Omental fat pad (tissue), 4 donors: ENCODE data around the gene KNDC1. TPM values are rescaled to one million over a fixed set of nuclear protein-coding genes. Genes with fewer than 3 reads are reported as not detected.

Experiments
- ATAC-seq: fragments of 150-250 bp; one replicate; pipeline ENCODE4 v1.9.1; 2016; ENCODE audit warnings: mild to moderate bottlenecking, moderate library complexity; ENCODE audit not compliant: low FRiP score
- DNase-seq: peaks from one replicate; pipeline ENCODE4 v3.0.0-alpha.2; 2019; ENCODE audit warnings: low spot score
- total RNA-seq, 4 donors: library from RNA; depleted of rRNA; stranded (reverse); fragments of >200 nt; gene quantifications; one replicate each; pipeline ENCODE4 v1.1.0, GENCODE V29; 2016
- TF ChIP-seq, protein P1 (sequence below), 3 donors: fragments of 450-650 bp; IDR thresholded peaks; one replicate each; pipeline ENCODE4 v1.5.1; 2016 to 2017; ENCODE audit warnings: antibody characterized with exemption in 3 of 3, mild to moderate bottlenecking in 3 of 3, moderate library complexity in 2 of 3

The KNDC1 gene
- total RNA-seq, 4 donors from 2014 or later: 0.16 to 7.7 (median 1.7) TPM

DNA sequence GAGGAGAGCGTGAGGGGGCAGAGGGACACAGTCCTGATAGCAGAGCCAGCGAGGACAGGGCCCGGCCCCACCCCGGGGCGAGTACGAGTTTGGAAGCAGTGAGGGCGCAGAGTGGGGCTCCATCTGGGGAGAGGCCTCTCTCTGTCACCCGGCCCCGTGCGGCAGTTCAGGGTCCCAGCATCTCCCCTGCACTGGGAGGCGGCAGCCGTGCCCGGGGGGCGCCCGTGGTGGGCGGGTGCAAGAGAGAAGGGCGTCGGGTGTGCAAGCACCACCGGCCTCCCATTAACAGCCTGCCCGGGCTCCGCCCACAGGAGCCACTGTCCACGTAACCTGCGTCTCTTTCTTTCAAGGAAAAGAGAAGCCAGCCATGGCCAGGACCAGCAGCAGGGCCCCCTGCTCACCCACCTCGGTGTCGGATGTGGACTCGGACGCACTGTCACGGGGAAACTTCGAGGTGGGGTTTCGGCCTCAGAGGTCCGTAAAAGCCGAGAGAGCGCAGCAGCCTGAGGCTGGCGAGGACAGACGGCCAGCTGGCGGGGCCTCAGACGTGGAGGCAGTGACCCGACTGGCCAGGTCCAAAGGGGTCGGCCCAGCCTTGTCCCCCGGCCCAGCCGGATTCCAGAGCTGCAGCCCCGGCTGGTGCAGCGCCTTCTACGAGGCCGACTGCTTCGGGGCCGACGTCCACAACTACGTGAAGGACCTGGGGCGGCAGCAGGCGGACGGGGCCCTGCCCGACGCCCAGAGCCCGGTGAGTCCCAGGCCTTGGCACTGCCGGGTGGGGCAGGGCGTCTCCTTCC lies 41.3 kb downstream of the KNDC1 start:
- no peak for ATAC-seq
- no peak for DNase-seq
- TF ChIP-seq, protein P1, sequence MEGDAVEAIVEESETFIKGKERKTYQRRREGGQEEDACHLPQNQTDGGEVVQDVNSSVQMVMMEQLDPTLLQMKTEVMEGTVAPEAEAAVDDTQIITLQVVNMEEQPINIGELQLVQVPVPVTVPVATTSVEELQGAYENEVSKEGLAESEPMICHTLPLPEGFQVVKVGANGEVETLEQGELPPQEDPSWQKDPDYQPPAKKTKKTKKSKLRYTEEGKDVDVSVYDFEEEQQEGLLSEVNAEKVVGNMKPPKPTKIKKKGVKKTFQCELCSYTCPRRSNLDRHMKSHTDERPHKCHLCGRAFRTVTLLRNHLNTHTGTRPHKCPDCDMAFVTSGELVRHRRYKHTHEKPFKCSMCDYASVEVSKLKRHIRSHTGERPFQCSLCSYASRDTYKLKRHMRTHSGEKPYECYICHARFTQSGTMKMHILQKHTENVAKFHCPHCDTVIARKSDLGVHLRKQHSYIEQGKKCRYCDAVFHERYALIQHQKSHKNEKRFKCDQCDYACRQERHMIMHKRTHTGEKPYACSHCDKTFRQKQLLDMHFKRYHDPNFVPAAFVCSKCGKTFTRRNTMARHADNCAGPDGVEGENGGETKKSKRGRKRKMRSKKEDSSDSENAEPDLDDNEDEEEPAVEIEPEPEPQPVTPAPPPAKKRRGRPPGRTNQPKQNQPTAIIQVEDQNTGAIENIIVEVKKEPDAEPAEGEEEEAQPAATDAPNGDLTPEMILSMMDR (IDR thresholded peaks at IDR 0.05): no peak

DNA sequence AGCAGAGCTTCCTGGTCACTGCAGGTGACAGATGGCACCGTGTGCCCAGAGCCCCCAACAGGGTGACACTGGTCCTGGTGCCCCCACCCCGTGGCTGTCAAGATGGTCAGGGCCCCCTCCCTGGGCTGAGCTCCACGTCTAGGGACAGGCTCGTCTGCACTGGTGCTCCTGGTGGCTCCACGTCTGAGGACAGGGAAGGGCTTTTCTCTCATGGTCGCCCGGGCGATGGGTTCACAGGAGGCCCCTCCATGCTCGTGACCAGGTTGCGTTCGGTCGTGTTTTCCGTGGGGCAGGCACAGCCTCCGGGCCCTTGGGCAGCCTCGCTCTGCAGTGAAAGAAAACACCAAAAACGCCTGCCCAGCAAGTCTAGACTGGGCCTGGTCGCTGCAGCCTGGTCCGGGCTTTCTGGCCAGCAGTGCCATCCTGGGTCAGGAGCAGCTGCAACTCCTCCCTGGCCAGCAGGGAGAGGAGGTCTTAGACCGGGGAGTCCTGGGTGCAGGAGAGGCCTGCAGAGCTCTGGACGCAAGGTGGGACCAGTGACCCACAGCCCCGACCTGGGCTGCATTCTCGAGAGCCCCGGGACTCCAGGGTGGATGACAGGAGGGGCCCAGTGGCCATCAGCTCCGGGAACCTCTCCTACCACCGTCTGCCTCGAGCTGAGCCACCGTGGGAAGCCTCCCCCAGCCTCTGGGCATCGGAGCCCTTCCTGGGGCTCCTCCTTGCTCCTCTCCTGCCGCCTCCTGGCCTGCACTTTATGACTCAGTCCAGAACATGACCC lies 42.1 kb downstream of the KNDC1 start:
- TF ChIP-seq, protein P1 (IDR thresholded peaks at IDR 0.05): no peak
- ATAC-seq (no peak), DNase-seq (no peak)

DNA sequence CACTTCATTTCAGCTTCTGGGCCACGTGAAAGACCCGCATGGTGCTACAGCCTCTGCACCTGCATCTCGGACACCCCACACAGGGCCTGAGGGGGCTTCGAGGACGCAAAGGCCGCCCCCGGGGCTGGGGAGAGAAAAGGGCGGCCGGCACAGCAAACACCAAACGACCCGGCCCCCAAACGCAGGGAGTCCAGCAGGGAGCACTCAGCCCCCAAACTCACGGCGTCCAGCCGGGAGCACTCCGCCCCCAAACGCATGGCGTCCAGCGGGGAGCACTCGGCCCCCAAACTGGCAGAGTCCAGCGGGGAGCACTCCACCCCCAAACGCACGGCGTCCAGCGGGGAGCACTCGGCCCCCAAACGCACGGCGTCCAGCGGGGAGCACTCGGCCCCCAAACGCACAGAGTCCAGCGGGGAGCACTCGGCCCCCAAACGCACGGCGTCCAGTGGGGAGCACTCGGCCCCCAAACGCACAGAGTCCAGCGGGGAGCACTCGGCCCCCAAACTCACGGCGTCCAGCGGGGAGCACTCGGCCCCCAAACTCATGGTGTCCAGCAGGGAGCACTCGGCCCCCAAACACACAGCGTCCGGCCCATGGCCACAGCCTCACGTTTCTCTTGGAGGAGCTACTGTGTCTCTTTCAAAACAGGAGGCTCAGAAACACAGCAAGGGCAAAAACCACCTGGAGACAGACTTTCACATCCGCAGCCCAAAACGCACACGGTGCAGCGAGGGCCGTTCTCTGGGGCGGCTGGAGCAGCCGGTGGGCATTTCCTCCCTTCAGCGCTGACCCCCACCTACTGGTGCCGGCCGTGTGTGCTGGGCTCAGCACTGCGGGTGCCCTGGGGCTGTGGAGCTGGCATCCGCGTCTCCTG lies 43.0 kb downstream of the KNDC1 start:
- TF ChIP-seq, protein P1 (IDR thresholded peaks at IDR 0.05): no peak
- no peak for ATAC-seq
- DNase-seq: no peak

DNA sequence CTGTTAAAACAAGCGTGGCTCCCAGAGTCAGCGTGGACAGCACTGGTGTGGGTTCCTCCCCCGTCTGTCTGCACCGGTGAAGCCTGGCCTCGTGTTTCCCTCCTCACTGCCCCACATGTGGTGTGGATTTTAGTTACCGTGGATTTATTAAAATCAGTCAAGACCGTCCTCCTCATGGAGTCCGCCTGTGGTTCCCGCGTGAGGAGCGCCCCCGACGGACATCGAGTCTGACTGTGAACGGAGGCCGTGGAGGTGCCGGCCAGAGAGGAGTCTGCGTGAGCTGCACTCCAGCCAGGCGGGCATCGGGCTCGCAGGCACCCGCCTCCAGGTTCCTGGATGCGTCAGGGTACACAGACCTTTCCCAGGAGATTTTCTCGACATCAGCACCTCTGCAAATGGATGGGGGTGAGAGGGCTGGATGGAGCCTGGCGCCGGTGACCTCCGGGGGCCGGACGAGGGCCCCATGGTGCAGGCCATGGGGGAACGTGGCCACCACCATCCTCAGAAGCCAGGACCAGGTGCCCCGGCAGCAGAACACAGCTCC lies 43.7 kb downstream of the KNDC1 start:
- TF ChIP-seq, protein P1 (IDR thresholded peaks at IDR 0.05): no peak
- DNase-seq (no peak), ATAC-seq (no peak)

DNA sequence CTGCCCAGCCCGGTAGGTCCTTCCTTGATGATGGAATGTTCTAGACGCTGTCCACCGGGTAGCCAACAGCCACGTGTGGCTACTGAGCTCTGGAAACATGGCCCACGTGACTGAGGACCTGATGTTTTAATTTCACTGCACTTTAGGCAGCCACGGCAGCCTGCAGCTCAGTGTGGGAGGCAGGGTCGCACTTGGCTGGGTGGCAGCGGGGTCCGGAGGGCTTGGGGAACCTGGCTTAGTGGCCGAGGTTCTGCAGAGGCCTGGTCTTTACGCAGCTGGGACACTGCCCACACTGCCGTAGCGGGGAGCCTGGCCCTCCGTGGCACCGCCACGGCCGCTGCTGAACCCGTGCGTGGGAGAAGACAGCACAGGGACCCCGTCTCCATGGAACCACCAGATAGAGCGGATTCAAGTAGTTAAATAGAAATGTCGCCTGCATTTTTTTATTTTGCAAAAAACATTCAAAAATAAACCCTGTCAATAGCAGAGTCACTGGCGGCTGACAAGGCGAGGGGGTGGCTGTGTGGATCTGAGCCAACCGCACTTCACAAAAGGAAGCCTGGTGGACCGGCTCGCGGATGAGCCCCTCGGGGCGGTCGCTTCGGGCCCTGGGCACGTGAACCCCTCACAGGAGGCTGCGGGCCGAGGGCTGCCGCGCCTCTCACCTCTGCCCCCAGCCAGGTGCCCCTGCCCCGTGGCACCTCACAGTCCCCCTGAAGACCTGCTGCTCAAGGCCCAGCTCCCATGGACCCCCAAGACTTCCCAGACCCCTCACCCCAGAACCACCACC lies 44.4 kb downstream of the KNDC1 start:
- DNase-seq (no peak), ATAC-seq (no peak)
- TF ChIP-seq, protein P1 (IDR thresholded peaks at IDR 0.05): no peak

DNA sequence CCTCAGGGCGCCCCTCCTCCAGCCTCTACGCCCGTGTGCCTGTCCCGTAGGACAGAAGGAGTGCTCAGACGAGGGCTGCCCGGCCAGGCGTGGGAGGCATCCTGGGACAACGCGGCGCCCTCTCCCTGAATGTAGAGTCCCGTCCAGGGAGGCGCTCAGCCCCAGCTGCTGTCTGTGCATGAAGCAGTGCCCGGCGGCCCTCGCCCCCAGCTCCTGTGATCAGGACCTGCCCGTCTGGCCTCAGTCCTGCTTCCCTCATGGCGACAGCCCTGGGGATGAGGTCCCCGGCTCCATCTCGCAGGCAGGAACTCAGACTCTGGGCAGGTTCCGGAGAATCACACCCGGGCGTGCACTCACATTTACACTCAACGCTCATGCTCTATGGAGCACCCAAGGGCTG lies 45.1 kb downstream of the KNDC1 start:
- ATAC-seq (no peak), DNase-seq (no peak)
- TF ChIP-seq, protein P1 (IDR thresholded peaks at IDR 0.05): no peak
